NCI-H226 (cell line): ENCODE data around the gene CTNNA3.
"Not testable (repeated sequence)": the region's sequence is repeated elsewhere in the genome, so short reads cannot be mapped to it uniquely, and the experiment has no call there.

Source experiments
- DNase-seq: peaks from one replicate; pipeline ENCODE4 v3.0.0-alpha.2; 2015

CTNNA3 gene

DNA sequence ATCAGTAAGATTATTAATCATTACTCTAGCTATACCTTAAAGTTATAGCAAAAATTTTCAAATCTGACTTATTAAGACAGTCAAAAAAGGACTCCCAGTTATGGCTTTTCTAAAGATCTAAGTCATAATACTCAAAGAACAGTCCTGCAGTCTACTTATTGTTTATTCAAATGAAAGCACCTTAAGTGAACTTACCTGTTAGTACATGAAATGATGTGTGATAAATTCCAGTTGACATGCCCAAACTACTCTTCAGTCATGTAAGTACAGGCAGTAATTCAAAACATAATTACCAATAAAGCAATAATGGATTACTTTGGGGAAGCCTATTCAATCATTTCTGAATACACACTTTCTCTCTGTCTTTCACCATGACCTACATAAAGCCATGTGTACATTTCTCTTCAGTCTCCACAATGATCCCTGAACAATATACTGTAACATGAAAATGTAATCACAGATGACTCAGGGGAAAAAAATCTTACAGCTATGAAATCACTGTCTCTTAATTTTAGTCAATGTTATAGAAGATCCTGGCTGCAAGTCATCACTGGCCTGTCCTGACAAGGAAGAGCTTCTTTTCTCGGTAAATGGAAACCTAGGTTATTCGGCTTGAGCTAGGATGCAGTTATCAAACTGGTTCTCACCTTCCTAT is 1190.9 kb downstream of the CTNNA3 start:
- peak; percentile 3 for DNase-seq

DNA sequence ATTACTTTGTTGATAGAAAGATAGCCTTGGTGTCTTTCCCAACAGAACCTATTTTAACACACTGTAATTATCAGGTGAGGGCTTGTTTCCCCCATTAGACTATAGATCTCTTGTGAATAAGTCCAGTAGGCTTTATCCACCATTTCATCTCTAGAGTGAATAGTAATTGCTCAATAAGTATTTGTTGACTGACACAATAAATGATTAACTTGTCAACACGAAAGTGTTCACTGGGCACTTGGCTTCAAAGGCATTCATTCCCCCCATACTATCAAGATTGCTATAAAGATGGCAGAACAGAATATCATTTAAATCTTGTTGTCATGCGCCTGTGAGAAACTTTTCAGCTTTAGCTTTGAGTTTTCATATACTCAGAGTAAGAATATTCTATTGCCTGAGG is 1194.6 kb downstream of the CTNNA3 start:
- no peak for DNase-seq

DNA sequence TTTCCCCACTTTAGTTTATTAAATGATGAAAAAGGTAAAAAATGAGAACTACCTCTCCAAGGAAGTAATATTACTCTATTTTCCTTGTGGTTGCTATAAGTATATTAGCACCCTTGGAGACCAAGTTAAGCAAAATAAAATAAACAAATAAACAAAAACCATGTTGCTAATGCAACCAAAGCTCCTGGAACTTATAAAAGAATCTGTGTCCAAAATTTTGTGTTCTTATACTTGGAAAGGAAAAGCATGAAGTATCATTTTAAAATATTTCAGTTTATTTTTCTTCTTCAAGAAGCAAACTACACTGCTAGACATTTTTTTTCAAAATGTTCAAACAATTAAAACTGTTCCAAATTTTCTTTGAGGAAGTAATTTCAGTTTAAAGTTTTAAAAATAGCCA is 1212.0 kb downstream of the CTNNA3 start:
- DNase-seq, result no peak

DNA sequence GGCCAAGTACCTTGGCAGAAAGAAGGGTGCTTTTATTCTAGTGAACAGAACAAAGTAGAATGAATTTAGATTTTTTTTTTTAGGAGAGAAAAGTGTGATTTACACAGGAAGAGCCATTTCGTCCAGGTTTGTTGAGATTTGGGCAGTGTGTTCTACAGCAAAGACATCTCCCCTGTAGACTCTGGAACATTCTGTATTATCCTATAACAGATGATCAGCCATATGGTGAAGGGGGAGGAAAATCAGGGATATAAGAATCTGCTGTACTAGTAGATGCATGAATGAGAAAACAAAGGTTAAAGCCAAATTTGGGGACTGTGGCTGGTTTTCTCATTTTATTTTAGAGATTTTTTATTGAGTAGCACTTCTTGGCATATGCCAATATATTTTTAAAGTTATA is 1223.8 kb downstream of the CTNNA3 start:
- no peak for DNase-seq

DNA sequence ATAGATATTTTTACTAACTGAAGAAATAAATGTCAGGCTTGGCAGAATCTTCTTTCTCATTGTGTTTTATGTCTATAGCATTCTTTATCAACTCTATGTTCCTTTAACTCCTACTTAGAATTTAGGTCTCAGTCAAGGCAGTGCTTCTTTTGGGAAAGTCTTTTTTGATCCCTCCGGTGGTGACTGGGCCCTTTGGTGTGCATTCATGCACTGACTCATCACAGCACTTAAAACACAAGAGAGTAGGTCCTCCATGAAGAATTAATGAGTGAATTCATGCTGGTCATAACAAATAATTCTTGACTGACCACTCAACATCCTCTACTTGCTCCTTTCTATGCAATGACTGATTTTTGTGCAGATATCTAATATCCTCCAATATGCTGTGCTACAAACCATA is 1229.0 kb downstream of the CTNNA3 start:
- no peak for DNase-seq

DNA sequence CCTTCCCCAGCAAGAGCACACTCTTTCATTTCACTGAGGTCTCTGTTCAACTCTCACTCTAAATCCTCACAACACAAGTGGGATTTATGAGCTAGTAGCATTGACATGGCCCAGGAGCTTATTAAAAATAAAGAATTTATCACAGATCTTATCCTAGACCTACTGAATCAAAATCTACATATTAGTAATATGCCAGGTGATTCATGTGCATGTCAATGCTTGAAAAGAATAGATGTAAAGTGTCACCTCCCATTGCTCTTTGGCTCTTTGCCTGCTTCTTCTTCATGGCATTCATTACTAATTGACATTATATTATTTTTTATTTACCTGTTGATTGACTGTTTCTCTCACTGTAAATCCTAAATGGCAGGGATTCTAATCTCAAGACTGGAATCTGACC is 1229.4 kb downstream of the CTNNA3 start:
- DNase-seq, result no peak

DNA sequence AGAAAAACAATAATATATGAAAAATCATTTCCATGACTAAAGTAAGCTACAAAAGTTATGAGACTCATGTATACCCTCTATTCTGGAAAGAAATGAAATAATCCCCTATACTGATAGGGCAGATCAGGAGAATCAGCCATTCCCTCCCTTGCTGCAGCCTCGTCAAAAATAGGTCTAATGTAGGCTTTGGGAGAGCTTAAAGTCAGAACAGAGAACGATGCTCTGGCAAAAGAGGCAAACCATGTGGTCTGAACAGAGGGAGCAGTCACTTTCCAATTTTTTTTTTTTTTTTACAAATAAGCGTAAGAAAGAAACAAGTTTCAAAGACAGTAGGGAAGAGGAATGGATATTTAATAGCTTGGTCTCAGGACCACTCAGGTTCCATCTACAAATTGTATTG is 1232.4 kb downstream of the CTNNA3 start:
- DNase-seq, result no peak

DNA sequence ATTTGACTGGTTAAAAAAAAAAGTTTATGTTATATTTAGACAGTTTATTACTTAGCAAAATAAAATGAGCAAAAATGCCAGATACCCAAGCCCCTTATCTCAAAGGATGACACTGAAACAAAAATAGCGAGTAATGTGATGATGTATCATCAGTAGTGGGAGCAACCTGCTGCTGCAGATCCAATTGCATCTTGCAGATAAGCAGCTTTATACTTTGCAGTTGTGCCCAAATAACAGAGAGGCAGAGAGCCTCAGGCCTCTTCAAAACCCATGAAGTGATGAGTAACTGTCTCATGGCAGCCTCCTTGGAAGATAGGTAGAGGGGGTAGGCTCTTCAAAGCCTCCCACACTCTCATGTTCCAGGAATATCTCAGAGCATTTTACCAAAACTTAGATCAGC is 1238.4 kb downstream of the CTNNA3 start:
- DNase-seq, result peak; percentile 38

DNA sequence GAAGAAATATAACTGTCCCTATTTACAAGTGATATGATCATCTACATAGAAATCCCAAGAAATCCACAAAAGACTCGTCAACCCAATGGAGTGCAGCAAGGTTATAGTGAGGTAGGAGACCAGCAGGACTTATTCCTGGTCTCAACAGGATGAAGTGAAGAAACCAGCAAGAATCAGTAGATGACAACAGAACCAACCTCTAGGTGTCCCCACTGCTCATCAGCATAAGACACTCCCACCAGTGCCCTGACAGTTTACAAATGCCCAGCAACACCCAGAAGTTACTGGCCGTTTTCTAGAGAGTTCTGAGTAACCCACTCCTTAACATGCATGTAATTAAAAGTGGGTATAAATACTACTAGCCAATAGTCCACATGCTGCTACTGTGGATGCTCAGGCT is 1240.7 kb downstream of the CTNNA3 start:
- no peak for DNase-seq

DNA sequence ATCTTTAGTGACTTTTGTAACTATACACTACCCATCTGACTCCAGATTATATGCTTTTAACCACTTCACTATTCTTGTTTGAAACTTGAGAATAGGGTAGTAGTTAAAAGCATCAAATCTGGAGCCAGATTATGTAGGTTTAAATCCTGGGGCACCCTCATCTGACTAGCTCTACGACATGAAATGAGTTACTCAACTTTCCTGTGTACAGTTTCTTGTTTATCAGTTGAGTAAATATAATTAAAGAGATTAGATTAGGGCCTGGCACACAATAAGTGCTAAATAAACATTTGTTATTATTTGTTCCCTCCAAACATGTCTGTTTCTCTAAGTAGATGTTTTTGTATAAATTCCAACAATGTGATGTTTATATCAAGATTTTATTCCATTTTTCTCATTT is 1255.4 kb downstream of the CTNNA3 start:
- no peak for DNase-seq

DNA sequence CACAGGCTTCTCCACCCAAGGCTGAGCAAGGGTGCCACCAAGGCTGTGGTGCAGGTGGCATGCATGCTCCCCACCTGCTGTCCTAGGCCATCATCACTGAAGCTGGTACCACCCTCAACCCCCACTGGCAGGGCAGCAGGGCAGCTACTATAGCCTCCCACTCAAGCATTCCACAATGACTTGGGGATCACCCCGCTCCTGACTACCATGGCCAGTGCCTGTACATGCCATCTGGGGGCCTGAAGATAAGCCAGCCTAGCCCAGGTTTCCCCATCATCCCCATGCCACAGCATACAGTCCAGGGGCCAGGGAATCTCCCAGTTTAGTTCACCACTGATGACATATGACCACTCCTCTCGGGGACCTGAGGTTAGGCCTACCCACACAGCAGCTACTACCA is 1281.1 kb downstream of the CTNNA3 start:
- DNase-seq, result no peak

DNA sequence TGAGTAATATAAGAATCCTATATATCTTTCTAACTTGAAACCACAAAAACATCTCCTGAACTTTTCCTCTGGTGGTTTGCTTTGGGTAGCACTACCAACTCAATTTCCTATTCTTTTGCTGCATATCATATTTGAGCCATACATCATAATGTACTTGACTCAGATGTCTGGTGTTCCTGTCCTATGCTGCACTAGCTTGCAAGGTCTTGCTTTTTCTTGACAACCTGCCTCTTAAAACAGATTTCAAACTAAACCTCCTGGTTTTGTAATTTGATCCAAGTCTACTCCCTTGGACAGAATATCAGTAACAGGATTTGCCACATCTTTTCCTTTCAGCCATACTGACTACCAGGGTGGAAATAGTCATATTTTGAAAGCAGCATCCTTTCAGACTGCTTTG is 1290.4 kb downstream of the CTNNA3 start:
- no peak for DNase-seq

DNA sequence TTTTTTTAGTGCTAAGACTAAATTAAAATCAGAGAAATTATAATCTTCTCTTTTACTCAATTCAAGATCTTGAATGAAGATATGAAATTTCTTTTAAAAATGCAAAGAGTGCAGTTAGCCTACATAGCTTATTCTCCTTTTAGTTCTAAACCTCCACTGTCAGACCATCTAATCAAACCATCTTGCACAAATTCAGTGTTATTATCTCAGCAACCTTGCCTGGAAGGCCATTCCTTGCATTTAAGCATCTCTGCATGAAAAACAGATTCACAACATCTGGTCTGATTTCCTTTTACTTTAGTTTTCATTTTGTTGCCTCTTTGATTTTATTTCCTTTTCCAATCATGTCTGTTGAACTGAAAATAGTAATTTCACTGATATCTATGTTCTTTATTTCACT is 1297.3 kb downstream of the CTNNA3 start:
- DNase-seq, result no peak

DNA sequence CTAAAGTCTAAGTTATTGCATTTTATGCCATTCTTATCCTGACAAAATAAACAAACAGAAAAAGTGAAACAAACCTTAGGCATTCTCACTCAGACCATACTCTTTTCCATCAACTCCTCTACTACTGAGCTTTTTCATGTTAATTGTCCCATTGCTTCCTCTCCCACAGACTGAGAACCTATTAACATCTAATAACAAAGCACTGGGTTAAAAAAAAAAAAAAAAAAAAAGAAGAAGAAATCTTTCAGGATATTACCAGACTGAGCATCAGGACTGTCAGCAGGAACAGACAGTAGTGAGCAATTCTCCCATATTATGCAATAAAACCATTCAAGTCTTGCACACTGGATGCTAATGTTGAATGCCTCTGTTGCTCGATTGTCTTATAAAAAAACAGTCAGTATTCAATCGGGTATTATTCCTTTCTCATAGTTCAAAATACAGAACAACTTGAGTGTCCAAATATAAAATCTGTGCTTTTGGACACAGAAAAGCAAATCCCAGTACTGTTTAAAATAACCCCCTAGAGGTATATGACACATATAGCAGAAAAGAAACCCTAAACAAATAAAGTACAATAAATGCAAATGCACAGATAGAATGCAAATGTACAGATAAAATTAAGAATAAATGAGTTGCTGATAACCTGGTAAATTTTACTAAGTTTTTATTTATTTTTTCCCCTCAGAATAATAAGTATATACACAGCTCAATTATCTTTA is 1301.5 kb downstream of the CTNNA3 start:
- no peak for DNase-seq

DNA sequence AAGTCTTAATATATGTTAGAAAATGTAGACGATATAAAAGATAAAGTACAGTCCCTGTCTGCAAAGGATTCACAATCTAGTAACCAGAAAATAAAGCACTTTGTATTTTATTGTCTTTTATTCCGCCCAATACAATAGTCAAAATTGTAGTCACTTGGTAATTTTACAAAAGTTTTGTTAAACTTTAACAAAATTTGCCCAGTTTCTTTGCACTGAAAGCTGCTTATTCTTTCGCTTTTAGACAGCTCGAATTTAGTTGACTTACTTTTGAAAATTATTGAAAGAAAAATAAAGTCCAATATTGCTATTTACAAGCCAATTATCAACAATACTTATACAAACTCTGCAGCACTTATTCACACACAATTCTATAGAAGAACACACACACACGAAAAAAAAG is 1305.1 kb downstream of the CTNNA3 start:
- DNase-seq, result no peak

DNA sequence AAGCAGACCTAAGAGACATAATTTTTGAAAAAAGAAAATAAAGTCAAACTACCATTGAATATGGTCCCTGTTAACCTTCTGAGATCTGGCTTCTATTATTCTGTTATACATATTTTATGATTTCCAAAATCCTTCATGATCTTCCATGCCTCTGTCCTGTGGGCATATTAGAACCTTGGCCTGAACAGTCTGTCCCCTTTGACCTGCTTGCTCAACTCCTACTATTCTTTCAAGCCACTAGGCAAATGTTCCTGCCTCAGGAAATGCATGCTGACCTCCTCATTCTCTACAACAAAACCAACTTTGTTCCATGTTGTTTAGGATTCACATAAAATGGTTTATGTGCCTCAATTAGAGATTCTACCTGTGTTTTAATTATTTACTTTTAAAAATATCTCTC is 1315.0 kb downstream of the CTNNA3 start:
- no peak for DNase-seq

DNA sequence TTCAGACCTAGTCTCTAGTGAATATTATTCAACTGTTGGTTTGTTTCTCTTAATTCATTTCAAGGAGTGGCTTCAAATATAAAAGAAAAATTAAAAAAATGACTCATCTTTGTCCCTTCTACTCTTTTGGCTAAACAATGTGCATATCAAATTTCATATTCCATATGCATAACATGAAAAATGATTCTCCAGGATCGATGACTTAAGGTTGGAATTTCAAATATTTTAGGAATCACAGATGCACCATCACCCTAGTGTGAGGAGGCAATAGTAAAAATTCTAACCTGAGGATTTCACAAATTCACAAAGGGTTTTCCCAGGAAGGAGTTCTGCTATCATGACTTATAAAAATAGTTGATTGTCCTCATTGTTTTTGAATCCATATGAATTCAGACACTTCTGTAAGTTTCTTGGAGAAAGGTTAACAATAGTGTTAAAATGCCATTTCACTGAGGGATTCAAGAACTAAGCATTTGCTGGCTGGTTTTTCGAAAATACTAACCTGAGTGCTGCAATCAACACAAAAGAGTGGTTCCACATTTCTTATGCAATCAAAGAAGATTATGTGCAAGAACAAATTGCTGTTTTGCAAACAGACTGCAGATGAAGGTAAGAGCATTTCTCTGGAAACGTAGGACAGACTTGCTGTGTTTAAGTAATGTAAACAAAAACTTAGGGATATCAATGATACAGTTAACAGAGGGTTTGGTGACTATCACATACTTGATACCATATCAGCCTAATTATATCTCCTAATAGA is 1317.7 kb downstream of the CTNNA3 start:
- DNase-seq, result no peak

DNA sequence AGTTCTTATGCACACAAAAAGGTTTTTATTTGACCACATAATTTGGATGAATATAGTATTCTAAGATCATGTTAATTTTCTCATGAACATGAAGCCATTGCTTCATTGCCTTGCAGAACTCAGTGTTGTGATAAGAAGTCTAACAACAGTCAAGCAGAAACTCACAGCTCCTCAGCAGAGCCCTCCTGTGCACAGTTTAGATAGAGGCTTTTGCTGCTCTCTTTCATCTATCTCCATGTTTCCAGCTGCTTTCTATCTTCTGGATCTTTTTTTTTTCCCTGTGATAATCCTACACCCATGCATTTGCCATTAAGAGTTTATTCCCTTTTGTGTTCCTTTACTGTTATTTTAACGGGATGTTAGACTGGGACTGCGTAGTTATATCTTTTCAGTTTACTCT is 1327.8 kb downstream of the CTNNA3 start:
- no peak for DNase-seq

DNA sequence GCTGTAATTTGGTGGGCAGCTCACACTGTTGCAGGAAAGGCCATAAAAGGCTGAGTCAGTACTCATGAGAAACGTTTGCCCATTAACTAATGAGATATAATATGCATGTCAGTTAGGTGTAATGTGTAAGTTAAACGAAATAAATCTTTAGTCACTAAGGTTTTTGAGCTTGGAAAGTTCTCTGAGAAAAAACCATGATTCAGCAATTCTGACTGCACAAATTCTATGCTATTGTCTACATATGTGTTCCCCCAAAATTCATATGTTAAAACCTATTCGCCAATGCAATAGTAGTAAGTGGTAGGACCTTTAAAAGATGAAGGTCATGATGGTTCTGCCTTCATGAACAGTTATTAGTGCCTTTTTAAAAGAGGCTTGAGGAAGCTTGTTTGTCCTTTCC is 1329.8 kb downstream of the CTNNA3 start:
- DNase-seq, result no peak

DNA sequence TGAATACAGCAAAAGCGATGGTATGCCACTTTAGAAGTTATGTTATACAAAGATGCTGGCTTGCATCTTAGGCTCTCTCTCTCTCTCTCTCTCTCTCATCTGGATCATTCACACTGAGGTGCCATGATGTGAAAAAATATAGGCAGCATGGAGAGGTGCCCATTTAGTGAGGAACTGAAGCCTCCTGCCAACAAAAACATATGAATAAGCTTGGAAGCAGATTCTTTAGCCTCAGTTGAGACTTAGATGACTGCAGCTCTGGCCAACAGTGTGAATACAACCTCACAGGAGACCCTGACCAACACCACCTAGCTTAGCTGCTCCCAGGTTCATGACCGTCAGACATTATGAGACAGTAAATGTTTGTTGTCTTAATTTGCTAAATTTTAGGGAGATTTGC is 1330.3 kb downstream of the CTNNA3 start:
- DNase-seq, result no peak

DNA sequence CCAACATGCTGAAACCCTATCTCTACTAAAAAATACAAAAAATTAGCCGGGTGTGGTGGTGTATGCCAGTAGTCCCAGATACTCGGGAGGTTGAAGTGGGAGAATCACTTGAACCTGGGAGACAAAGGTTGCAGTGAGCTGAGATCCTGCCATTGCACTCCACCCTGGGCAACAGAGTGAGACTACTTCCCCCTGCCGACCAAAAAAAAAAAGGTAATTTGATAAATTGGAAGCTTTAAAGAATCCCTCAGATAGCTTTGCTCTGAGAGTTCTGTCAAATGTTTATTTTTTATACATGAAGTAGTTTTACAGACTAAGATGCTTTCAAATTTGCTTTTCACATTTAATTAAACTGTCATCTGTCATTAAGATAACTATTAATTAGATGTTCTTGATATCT is 1333.5 kb downstream of the CTNNA3 start:
- DNase-seq, result no peak

DNA sequence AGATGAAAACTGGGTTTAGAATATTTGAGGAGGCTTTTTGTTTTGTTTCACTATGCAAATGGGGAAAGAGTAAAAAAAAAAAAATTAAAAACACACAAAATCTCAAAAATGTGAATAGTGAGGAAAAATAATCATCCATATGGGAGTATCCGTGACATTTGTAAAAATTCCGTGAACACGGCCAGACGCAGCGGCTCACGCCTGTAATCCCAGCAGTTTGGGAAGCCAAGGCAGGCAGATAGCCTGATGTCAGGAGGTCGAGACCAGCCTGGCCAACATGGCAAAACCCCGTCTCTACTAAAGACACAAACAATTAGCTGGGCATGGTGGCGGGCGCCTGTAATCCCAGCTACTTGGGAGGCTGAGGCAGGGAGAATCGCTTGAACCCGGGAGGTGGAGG is 1342.2 kb downstream of the CTNNA3 start:
- DNase-seq, result not testable (repeated sequence)

DNA sequence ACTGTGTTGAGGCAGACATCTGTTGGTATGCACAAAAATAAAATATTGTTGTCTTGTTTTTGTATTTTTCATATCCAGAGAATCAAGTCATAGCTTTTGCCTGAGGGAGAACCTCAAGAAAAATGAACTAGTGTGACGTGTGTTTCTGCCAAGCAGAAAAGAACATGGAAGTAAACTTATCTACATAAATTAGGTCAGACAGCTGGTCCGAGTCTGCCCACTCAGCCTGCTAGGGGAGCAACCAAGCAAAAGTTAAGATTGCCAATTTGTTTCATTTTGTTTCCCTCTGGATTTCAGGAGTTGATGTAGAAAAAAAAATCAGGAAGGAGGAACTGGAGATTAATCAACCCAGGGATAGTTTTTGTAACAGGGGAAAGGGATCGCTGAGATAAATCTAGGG is 1342.6 kb downstream of the CTNNA3 start:
- no peak for DNase-seq
